ENCODE results near the gene MRPL17.

- TF ChIP-seq CTCF (conservative IDR thresholded peaks at IDR 0.05; ENCODE audit: low read length) = no peak
- TF ChIP-seq EZH2phosphoT487 (IDR thresholded peaks at IDR 0.05; ENCODE audit: borderline replicate concordance) = no peak
Measured at GRCh38 chr11:6632116-6633073, 50.7 kb downstream of the MRPL17 start.

Measured in Loucy (cell line).